Testis (tissue), 2 donors: Measurements from ENCODE around the gene B4GALNT1.

Experiments used
- POLR2A ChIP-seq: fragments of 450-650 bp; IDR thresholded peaks from one replicate; pipeline ENCODE4 v1.6.1; 2017; ENCODE audit warnings: antibody characterized with exemption, mild to moderate bottlenecking, moderate library complexity
- TF ChIP-seq, protein P1 (sequence below), 3 experiments: fragments of 450-650 bp in 2 of 3; fragments of 200-600 bp in 1 of 3; sonication (generic) in 1 of 3; IDR thresholded peaks; one replicate each; pipeline ENCODE4 v1.5.1; 2016 to 2019; ENCODE audit warnings: antibody characterized with exemption in 3 of 3, mild to moderate bottlenecking in 2 of 3, moderate library complexity in 1 of 3

- no peak for TF ChIP-seq POLR2A
- TF ChIP-seq, protein P1, sequence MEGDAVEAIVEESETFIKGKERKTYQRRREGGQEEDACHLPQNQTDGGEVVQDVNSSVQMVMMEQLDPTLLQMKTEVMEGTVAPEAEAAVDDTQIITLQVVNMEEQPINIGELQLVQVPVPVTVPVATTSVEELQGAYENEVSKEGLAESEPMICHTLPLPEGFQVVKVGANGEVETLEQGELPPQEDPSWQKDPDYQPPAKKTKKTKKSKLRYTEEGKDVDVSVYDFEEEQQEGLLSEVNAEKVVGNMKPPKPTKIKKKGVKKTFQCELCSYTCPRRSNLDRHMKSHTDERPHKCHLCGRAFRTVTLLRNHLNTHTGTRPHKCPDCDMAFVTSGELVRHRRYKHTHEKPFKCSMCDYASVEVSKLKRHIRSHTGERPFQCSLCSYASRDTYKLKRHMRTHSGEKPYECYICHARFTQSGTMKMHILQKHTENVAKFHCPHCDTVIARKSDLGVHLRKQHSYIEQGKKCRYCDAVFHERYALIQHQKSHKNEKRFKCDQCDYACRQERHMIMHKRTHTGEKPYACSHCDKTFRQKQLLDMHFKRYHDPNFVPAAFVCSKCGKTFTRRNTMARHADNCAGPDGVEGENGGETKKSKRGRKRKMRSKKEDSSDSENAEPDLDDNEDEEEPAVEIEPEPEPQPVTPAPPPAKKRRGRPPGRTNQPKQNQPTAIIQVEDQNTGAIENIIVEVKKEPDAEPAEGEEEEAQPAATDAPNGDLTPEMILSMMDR (IDR thresholded peaks at IDR 0.05): peak; percentile 74 to 84 (median 75)
Observed at GRCh38 chr12:57632958-57633840, at the start of gene B4GALNT1.
